ENCODE results near the gene IKZF2. TPM values are rescaled to one million over a fixed set of nuclear protein-coding genes. Genes with fewer than 3 reads are reported as not detected.

Gene IKZF2
- total and polyA plus RNA-seq, 9 donors = 0.52 to 7.4 (median 5.0) TPM

- Histone ChIP-seq H3K4me1 (ENCODE audit: insufficient read depth) (no peaks in the 10 kb centered on the region), H3K27me3 (no peaks in the 10 kb centered on the region), H3K9me3 (no peaks in the 10 kb centered on the region), H3K4me3 (no peak overlapping the region), H3K27ac (no peak overlapping the region), H3K36me3 (no peaks in the 10 kb centered on the region)
- intact Hi-C loops (cut with DNase I) = no loop called here
- DNase-seq = no peak
- 74 to 96% (median 92%) methylated on average over 1 of the region's 1 CpG for WGBS, 3 donors
- TF ChIP-seq POLR2A (IDR thresholded peaks at IDR 0.05) = no peak
- no peak for TF ChIP-seq EP300 (IDR thresholded peaks at IDR 0.05)
- TF ChIP-seq, protein P1, sequence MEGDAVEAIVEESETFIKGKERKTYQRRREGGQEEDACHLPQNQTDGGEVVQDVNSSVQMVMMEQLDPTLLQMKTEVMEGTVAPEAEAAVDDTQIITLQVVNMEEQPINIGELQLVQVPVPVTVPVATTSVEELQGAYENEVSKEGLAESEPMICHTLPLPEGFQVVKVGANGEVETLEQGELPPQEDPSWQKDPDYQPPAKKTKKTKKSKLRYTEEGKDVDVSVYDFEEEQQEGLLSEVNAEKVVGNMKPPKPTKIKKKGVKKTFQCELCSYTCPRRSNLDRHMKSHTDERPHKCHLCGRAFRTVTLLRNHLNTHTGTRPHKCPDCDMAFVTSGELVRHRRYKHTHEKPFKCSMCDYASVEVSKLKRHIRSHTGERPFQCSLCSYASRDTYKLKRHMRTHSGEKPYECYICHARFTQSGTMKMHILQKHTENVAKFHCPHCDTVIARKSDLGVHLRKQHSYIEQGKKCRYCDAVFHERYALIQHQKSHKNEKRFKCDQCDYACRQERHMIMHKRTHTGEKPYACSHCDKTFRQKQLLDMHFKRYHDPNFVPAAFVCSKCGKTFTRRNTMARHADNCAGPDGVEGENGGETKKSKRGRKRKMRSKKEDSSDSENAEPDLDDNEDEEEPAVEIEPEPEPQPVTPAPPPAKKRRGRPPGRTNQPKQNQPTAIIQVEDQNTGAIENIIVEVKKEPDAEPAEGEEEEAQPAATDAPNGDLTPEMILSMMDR (IDR thresholded peaks at IDR 0.05) = no peak
Observed at GRCh38 chr2:212949786-212950185, 201.6 kb downstream of the IKZF2 start.

Other genes starting within 250 kb of the IKZF2 start
- gene SPAG16, start 132.9 kb upstream of the IKZF2 start, total RNA-seq = 10 to 100 TPM; 26.1 to 58.7 (median 31.1) TPM
- 10 to 100 TPM; 25.2 to 27.9 TPM for gene SPAG16, start 132.9 kb upstream of the IKZF2 start, polyA plus RNA-seq

All from ovary (tissue), 9 donors.